Activated B cell treated with CpG ODN at 0.5 μM for 24 hours (primary cell): ENCODE results near the gene EMD. TPM values are rescaled to one million over a fixed set of nuclear protein-coding genes. Genes with fewer than 3 reads are reported as not detected.
A peak's percentile ranks its signal among the peaks of the same experiment; 100 is the strongest.
"Not testable (repeated sequence)": the region's sequence is repeated elsewhere in the genome, so short reads cannot be mapped to it uniquely, and the experiment has no call there.

Experiments
- ATAC-seq: fragments of 200-7000 bp; cut with Tn5 transposase; one replicate; pipeline ENCODE4 v1.10.0; 2021; ENCODE audit warnings: low read depth, mild to moderate bottlenecking, moderate library complexity
- CTCF ChIA-PET: fragments of 350-600 bp; sonication (Branson Sonifier 250); formaldehyde crosslinking; loops from one replicate; lab custom pipeline; 2021; ENCODE audit warnings: antibody characterized with exemption; lab: Charles Lee
- POLR2A ChIA-PET: fragments of 350-600 bp; sonication (Branson Sonifier 250); formaldehyde crosslinking; loops from one replicate; lab custom pipeline; 2021; ENCODE audit warnings: antibody characterized with exemption; lab: Charles Lee
- DNase-seq: peaks from one replicate; pipeline ENCODE4 v3.0.0; 2022
- H3K27ac Mint-ChIP-seq: one replicate; pipeline ENCODE4 v1.8.0; 2020; ENCODE audit warnings: mixed read lengths
- H3K27me3 Mint-ChIP-seq: one replicate; pipeline ENCODE4 v1.8.0; 2021; ENCODE audit warnings: mixed read lengths
- H3K36me3 Mint-ChIP-seq: one replicate; pipeline ENCODE4 v1.8.0; 2021; ENCODE audit warnings: low read depth, mixed read lengths
- H3K4me1 Mint-ChIP-seq: one replicate; pipeline ENCODE4 v1.8.0; 2021; ENCODE audit warnings: mixed read lengths
- H3K4me3 Mint-ChIP-seq: one replicate; pipeline ENCODE4 v1.8.0; 2020; ENCODE audit warnings: mild to moderate bottlenecking, mixed read lengths
- H3K9me3 Mint-ChIP-seq: one replicate; pipeline ENCODE4 v1.8.0; 2020; ENCODE audit warnings: mixed read lengths
- intact Hi-C: fragments of 100-400 bp; cut with micrococcal nuclease; formaldehyde crosslinking; loops from one replicate; pipeline ENCODE4 v1.15.1; 2024
- total RNA-seq: library from RNA; stranded (reverse); gene quantifications from 2 replicates; pipeline ENCODE4 v1.2.3, GENCODE V29; 2022
- TF ChIP-seq, protein P1 (sequence below): fragments of 200-600 bp; IDR thresholded peaks from one replicate; pipeline ENCODE4 v1.8.0; 2022; ENCODE audit warnings: antibody characterized with exemption, mild to moderate bottlenecking

EMD gene
- total RNA-seq = 68.4 and 70.2 TPM in 2 replicates

DNA sequence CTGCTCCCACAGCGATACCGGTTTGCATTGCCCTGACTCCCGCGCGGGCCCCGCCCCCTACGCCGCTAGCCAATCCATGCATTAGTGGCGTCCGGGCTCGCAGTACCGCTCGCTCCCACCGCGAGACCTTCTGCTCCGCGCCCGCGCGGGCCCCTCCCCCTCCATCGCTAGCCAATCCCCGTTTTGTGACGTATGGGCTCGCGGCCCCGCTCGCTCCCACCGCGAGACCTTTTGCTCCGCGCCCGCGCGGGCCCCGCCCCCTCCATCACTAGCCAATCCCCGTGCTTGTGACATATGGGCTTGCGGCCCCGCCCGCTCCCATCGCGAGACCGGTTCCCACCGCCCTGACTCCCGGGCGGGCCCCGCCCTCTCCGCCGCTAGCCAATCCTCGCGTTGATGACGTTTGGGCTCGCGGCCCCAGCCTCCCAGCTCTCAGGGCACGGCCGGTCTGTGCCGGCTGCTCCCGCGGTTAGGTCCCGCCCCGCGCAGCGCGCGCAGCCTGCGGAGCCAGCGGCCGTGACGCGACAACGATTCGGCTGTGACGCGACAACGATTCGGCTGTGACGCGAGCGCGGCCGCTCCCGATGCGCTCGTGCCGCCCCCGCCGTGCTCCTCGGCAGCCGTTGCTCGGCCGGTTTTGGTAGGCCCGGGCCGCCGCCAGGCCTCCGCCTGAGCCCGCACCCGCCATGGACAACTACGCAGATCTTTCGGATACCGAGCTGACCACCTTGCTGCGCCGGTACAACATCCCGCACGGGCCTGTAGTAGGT, at the start of gene EMD:
Gene EMD, plus strand, starts transcription at position 497 of the 770 bp plus-strand sequence. Its CDS starts 190 bp downstream, at position 687.
- peak; percentile 83 for ATAC-seq
- H3K4me1 Mint-ChIP-seq = peaks cover 18% of the 10 kb centered on the region
- H3K9me3 Mint-ChIP-seq = no peaks in the 10 kb centered on the region
- DNase-seq = peak; percentile 87
- ChIA-PET POLR2A (interaction anchor here (0.5 to 1.9 kb wide), 12 partner anchors 9 to 407 kb away, joined by 3 to 50 read pairs (median 4); partner anchors contain the start of genes FAM50A, HCFC1, RPL10 and SLC10A3), CTCF (no interaction called here)
- no peaks in the 10 kb centered on the region for H3K27me3 Mint-ChIP-seq
- TF ChIP-seq, protein P1, sequence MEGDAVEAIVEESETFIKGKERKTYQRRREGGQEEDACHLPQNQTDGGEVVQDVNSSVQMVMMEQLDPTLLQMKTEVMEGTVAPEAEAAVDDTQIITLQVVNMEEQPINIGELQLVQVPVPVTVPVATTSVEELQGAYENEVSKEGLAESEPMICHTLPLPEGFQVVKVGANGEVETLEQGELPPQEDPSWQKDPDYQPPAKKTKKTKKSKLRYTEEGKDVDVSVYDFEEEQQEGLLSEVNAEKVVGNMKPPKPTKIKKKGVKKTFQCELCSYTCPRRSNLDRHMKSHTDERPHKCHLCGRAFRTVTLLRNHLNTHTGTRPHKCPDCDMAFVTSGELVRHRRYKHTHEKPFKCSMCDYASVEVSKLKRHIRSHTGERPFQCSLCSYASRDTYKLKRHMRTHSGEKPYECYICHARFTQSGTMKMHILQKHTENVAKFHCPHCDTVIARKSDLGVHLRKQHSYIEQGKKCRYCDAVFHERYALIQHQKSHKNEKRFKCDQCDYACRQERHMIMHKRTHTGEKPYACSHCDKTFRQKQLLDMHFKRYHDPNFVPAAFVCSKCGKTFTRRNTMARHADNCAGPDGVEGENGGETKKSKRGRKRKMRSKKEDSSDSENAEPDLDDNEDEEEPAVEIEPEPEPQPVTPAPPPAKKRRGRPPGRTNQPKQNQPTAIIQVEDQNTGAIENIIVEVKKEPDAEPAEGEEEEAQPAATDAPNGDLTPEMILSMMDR = no peak
- H3K4me3 Mint-ChIP-seq = peak within 1 kb of the TSS; percentile 83
- H3K27ac Mint-ChIP-seq = peak within 1 kb of the TSS; percentile 83
- intact Hi-C loops = loop anchor here (1.0 to 10.0 kb wide), 5 partner anchors 8 to 654 kb away; partner anchors contain the start of genes ABCD1, ARHGAP4, BCAP31 and FAM3A
- H3K36me3 Mint-ChIP-seq = peaks cover 15% of the 10 kb centered on the region

DNA sequence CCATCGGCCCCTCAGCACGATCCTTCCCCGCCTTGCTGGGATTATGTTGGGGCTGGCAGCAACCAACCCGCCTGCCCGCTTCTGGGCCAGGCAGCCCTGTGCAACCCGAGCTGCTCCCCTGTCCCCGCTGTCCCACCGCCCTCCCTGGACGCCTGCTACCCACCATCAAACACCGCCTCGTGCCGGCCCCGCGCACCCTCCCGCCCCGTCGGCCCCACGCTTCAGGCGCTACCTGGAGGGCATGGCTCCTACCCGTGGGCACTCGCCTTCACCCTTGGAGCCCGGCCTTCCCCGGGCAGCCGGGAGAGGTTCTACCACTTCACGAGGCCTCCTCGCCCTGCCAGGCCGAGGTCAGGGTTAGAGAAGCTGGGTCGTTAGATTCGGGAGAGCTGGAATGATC, 46.5 kb upstream of the EMD start:
- no peak for DNase-seq
- Mint-ChIP-seq H3K4me3 (no peak overlapping the region), H3K27me3 (no peaks in the 10 kb centered on the region), H3K27ac (no peak overlapping the region), H3K4me1 (peaks cover 35% of the 10 kb centered on the region), H3K36me3 (no peaks in the 10 kb centered on the region), H3K9me3 (no peaks in the 10 kb centered on the region)
- TF ChIP-seq, protein P1 = no peak
- ATAC-seq = no peak
- intact Hi-C loops = no loop called here
- ChIA-PET CTCF (no interaction called here), POLR2A (no interaction called here)

DNA sequence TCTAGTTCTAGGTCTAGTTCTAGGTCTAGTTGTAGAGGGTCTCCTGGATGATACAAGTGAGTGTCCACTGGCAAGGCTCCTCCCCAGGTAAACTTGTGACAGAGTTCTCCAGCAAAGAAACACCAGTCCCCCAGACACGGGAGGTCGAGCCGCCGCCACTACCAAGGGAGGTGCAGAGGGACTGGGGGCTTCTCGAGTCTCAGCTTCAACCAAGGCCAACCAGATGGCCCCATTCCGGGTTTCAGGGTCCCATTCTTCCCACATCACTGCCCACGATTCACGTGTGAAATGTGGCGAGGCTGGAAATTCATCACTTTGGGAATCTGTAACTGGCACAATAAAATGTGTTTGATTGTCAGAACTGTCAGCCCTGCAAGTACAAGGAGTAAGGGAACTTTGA, 46.0 kb upstream of the EMD start:
- Mint-ChIP-seq H3K4me1 (peaks cover 32% of the 10 kb centered on the region), H3K27me3 (no peaks in the 10 kb centered on the region), H3K36me3 (no peaks in the 10 kb centered on the region), H3K4me3 (no peak overlapping the region), H3K9me3 (no peaks in the 10 kb centered on the region), H3K27ac (peak overlapping the region; percentile 93)
- ChIA-PET CTCF (no interaction called here), POLR2A (interaction anchor here (1.5 kb wide), 2 partner anchors 38 to 64 kb away, joined by 3 to 4 read pairs; no protein-coding TSS in a partner anchor)
- TF ChIP-seq, protein P1 = no peak
- ATAC-seq (no peak), DNase-seq (no peak)
- intact Hi-C loops = no loop called here

DNA sequence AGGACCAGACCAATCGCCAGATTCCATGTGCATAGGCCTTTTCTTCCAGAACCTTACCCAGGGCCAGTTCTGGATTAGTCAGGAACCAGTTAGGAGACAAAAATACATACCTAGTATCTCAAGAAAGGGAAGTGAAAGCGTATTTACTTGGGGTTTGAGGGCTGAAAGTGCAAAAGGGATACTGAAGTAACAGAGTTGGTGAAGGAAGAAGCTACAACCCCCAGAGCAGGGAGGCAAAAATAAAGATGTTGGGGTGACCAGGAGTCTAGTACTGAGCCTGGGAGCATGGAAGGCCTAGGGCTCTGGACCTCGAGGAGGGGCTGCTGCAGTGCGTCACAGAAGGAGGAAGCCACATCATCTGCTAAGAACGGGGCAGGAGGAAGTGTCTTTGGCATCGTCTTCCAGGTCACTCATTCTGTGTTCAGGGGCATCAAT, 45.2 kb upstream of the EMD start:
- POLR2A ChIA-PET = interaction anchor here (1.5 kb wide), 2 partner anchors 37 to 64 kb away, joined by 3 to 4 read pairs; no protein-coding TSS in a partner anchor
- TF ChIP-seq, protein P1 = no peak
- Mint-ChIP-seq H3K27ac (peak overlapping the region; percentile 93), H3K4me3 (peak overlapping the region; percentile 62), H3K27me3 (no peaks in the 10 kb centered on the region), H3K4me1 (peaks cover 30% of the 10 kb centered on the region), H3K9me3 (no peaks in the 10 kb centered on the region), H3K36me3 (no peaks in the 10 kb centered on the region)
- CTCF ChIA-PET = no interaction called here
- intact Hi-C loops = no loop called here
- DNase-seq (no peak), ATAC-seq (peak; percentile 79)

DNA sequence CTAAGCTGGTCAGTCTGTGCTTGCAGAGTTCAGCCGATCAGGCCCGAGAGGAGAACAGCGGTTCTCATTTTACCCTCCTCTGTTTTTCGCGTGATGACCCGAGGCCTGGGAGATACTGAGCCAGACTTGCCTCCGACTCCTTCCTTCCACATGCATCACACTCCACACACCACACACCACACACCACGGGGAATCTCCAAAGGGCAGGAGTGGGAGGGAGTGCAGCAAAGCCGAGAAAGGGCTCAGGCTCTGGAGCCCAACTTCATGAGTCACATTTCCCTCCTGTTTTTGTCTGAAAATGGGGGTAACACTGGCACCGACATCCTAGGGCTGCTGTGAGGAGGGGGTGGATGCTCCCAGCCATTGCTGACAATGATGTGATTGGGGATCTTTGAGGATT, 44.6 kb upstream of the EMD start:
- H3K4me1 Mint-ChIP-seq = peaks cover 30% of the 10 kb centered on the region
- H3K36me3 Mint-ChIP-seq = no peaks in the 10 kb centered on the region
- H3K4me3 Mint-ChIP-seq = peak overlapping the region; percentile 19
- H3K9me3 Mint-ChIP-seq = no peaks in the 10 kb centered on the region
- ATAC-seq (no peak), DNase-seq (no peak)
- H3K27me3 Mint-ChIP-seq = no peaks in the 10 kb centered on the region
- POLR2A ChIA-PET = interaction anchor here (1.1 to 1.5 kb wide), 3 partner anchors 7 to 63 kb away, joined by 3 to 4 read pairs (median 4); no protein-coding TSS in a partner anchor
- CTCF ChIA-PET = no interaction called here
- intact Hi-C loops = no loop called here
- peak overlapping the region; percentile 93 for H3K27ac Mint-ChIP-seq
- TF ChIP-seq, protein P1 = no peak

DNA sequence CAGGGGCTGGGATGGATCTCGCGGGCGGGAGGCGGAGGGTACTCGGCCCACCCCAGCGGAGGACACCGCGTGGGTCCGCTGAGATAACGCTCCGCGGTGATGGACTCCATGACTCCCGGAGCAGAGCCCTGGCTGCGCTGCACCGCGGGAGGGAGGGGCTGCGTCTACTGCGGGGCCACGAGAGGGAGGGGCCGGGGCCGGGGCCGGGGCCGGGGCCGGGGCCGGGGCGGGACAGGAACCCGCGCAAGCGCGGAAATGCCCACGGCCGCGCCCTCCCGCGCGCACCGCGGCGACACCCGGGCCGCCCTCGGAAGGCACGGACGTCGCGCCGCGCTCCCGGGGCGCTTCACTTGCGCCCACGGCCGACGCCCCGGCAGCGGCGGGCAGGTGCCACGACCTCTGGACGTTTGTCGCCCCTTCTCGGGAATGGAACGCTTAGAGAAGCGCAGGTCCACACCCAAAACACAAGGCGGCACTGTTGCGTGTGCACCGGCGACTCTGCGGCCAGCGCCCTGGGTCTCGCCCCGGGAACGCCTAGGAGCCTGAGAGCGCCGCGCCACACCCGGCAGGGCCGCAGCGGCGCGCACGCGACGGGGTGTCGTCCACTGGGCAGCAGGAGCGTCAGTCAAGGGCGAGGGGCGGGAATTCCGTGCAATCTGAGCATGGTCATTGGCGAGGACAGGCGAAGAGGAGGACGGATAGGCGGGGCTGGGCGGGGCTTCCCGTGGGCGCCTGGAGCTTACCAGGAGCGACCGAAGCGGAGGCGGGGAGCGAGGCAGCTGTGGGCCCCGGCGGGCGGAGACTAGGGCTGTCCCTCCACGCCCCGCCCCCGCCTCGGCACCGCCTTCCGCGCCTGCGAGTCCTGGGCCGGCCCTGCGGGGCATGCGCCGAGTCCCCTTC, 37.4 kb upstream of the EMD start:
- CTCF ChIA-PET, H3K4me1 Mint-ChIP-seq, POLR2A ChIA-PET, H3K9me3 Mint-ChIP-seq, H3K4me3 Mint-ChIP-seq, intact Hi-C loops, H3K27ac Mint-ChIP-seq, H3K27me3 Mint-ChIP-seq, H3K36me3 Mint-ChIP-seq: not testable (repeated sequence)
- peak; percentile 72 for ATAC-seq
- DNase-seq = peak; percentile 29

DNA sequence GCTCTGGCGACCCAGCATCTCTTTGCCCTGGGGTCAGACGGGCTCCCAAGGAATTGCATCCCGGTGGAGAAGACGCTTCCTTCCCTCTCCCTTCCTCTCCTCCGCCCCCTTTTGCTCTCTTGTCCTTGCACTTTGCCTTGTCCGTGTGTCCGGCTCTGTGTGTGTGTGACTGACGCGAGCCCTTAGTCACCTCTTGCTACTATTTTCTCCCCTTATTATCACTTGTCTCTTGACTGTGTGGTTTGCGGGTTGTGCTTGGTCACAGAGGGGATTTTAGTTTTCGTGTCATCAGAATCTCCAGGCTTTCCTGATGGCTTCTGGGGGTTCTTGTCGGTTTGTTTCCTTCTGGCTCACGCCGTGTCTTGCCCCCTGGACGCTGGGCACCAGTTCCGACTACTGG, 36.0 kb upstream of the EMD start:
- H3K4me1 Mint-ChIP-seq, DNase-seq, H3K36me3 Mint-ChIP-seq, CTCF ChIA-PET, intact Hi-C loops, H3K27ac Mint-ChIP-seq, POLR2A ChIA-PET, H3K27me3 Mint-ChIP-seq, H3K9me3 Mint-ChIP-seq, H3K4me3 Mint-ChIP-seq: not testable (repeated sequence)
- peak; percentile 15 for ATAC-seq
